Vagina (tissue), 2 donors: Measurements from ENCODE around the gene FLNA.

Source experiments
- POLR2A ChIP-seq, 2 donors: fragments of 450-650 bp; IDR thresholded peaks; one replicate each; pipeline ENCODE4 v1.6.1; 2017; ENCODE audit warnings: antibody characterized with exemption in 2 of 2, mild to moderate bottlenecking in 2 of 2, moderate library complexity in 2 of 2
- TF ChIP-seq, protein P1 (sequence below), 3 experiments: fragments of 450-650 bp in 2 of 3; fragments of 200-600 bp in 1 of 3; sonication (generic) in 1 of 3; IDR thresholded peaks; one replicate each; pipeline ENCODE4 v1.5.1; 2017 to 2019; ENCODE audit warnings: antibody characterized with exemption in 3 of 3, mild to moderate bottlenecking in 2 of 3, moderate library complexity in 2 of 3

GRCh38 chrX:154403192-154403591 is 28.8 kb upstream of the FLNA start:
- TF ChIP-seq, protein P1, sequence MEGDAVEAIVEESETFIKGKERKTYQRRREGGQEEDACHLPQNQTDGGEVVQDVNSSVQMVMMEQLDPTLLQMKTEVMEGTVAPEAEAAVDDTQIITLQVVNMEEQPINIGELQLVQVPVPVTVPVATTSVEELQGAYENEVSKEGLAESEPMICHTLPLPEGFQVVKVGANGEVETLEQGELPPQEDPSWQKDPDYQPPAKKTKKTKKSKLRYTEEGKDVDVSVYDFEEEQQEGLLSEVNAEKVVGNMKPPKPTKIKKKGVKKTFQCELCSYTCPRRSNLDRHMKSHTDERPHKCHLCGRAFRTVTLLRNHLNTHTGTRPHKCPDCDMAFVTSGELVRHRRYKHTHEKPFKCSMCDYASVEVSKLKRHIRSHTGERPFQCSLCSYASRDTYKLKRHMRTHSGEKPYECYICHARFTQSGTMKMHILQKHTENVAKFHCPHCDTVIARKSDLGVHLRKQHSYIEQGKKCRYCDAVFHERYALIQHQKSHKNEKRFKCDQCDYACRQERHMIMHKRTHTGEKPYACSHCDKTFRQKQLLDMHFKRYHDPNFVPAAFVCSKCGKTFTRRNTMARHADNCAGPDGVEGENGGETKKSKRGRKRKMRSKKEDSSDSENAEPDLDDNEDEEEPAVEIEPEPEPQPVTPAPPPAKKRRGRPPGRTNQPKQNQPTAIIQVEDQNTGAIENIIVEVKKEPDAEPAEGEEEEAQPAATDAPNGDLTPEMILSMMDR (IDR thresholded peaks at IDR 0.05), result no peak
- TF ChIP-seq POLR2A (IDR thresholded peaks at IDR 0.05), result no peak
